Activated CD8-positive, alpha-beta T cell treated with anti-CD3 and anti-CD28 coated beads for 36 hours (primary cell): ENCODE measurements around the gene CEP131. TPM values are rescaled to one million over a fixed set of nuclear protein-coding genes. Genes with fewer than 3 reads are reported as not detected.

Experiments
- ATAC-seq: fragments of 200-7000 bp; cut with Tn5 transposase; one replicate; pipeline ENCODE4 v1.10.0; 2021; ENCODE audit warnings: mild to moderate bottlenecking, moderate library complexity
- CTCF ChIA-PET: fragments of 350-600 bp; sonication (Branson Sonifier 250); formaldehyde crosslinking; loops from one replicate; lab custom pipeline; 2021; ENCODE audit warnings: antibody characterized with exemption; lab: Charles Lee
- POLR2A ChIA-PET: fragments of 350-600 bp; sonication (Branson Sonifier 250); formaldehyde crosslinking; loops from one replicate; lab custom pipeline; 2021; ENCODE audit warnings: antibody characterized with exemption; lab: Charles Lee
- DNase-seq: peaks from one replicate; pipeline ENCODE4 v3.0.0-alpha.2; 2020
- H3K27ac Mint-ChIP-seq: one replicate; pipeline ENCODE4 v1.8.0; 2021; ENCODE audit warnings: mild to moderate bottlenecking, mixed read lengths
- H3K27me3 Mint-ChIP-seq: one replicate; pipeline ENCODE4 v1.8.0; 2021; ENCODE audit warnings: mixed read lengths
- H3K36me3 Mint-ChIP-seq: one replicate; pipeline ENCODE4 v1.8.0; 2021; ENCODE audit warnings: low read depth, mixed read lengths
- H3K4me1 Mint-ChIP-seq: one replicate; pipeline ENCODE4 v1.8.0; 2021; ENCODE audit warnings: low read depth, mixed read lengths
- H3K4me3 Mint-ChIP-seq: one replicate; pipeline ENCODE4 v1.8.0; 2021; ENCODE audit warnings: mild to moderate bottlenecking, moderate library complexity, mixed read lengths
- H3K9me3 Mint-ChIP-seq: one replicate; pipeline ENCODE4 v1.8.0; 2021; ENCODE audit warnings: mixed read lengths
- intact Hi-C: fragments of 100-400 bp; cut with micrococcal nuclease; formaldehyde crosslinking; loops from one replicate; pipeline ENCODE4 v1.10.0; 2022
- total RNA-seq, 2 experiments: library from RNA; stranded (reverse); gene quantifications; one replicate each; pipeline ENCODE4 v1.2.3, GENCODE V29; 2021
- TF ChIP-seq, protein P1 (sequence below): fragments of 200-600 bp; IDR thresholded peaks from one replicate; pipeline ENCODE4 v1.8.0; 2022; ENCODE audit warnings: antibody characterized with exemption, mild to moderate bottlenecking

Gene CEP131
- total RNA-seq, 2 experiments from 2014 or later = 7.9 to 10.9 TPM

DNA sequence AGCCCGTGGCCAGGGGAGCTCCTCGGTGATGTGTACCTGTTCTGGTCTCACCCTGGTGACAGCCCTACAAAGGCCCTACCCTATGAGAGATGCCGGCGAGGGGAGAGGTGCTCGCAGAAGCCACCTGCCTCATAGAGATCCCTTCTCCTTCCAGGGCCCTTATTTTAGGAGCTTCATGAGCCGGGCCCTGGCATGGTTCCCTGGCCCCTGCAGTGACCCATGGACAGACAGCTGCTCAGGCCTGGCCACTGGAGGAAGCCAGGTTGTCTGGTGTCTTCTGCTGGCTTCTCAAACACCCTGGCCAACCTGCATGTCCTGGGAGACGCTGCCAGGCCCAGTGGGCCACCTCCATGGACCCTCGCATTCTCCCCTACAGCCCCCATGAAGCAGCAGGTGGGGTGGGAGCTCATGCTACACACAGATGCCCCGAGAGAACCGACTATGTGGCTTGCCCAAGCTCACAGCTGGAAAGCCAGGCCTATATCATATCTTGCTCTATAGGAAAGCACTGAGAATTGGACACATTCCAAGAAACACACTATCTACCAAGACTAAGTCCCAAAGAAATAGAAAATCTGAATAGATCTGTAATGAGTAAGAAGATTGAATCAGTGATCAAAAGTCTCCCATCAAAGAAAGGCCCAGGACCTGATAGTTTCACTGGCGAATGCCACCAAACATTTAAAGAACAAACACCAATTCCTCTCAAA, 49.6 kb downstream of the CEP131 start:
- ATAC-seq (no peak), DNase-seq (no peak)
- Mint-ChIP-seq H3K27me3 (no peaks in the 10 kb centered on the region), H3K27ac (no peak overlapping the region), H3K9me3 (no peaks in the 10 kb centered on the region), H3K4me1 (no peaks in the 10 kb centered on the region), H3K36me3 (no peaks in the 10 kb centered on the region), H3K4me3 (no peak overlapping the region)
- TF ChIP-seq, protein P1, sequence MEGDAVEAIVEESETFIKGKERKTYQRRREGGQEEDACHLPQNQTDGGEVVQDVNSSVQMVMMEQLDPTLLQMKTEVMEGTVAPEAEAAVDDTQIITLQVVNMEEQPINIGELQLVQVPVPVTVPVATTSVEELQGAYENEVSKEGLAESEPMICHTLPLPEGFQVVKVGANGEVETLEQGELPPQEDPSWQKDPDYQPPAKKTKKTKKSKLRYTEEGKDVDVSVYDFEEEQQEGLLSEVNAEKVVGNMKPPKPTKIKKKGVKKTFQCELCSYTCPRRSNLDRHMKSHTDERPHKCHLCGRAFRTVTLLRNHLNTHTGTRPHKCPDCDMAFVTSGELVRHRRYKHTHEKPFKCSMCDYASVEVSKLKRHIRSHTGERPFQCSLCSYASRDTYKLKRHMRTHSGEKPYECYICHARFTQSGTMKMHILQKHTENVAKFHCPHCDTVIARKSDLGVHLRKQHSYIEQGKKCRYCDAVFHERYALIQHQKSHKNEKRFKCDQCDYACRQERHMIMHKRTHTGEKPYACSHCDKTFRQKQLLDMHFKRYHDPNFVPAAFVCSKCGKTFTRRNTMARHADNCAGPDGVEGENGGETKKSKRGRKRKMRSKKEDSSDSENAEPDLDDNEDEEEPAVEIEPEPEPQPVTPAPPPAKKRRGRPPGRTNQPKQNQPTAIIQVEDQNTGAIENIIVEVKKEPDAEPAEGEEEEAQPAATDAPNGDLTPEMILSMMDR = no peak
- ChIA-PET POLR2A (interaction anchor here (0.5 kb wide), 1 partner anchor 1281 kb away, joined by 4 read pairs; no protein-coding TSS in a partner anchor), CTCF (interaction anchor here (1.1 kb wide), 1 partner anchor 28 kb away, joined by 3 read pairs; no protein-coding TSS in a partner anchor)
- intact Hi-C loops = no loop called here

- Mint-ChIP-seq H3K4me3 (no peak overlapping the region), H3K9me3 (no peaks in the 10 kb centered on the region), H3K4me1 (no peaks in the 10 kb centered on the region), H3K27me3 (peaks cover 3% of the 10 kb centered on the region), H3K36me3 (no peaks in the 10 kb centered on the region), H3K27ac (no peak overlapping the region)
- TF ChIP-seq, protein P1 = no peak
- CTCF ChIA-PET = no interaction called here
- POLR2A ChIA-PET = interaction anchor here (0.7 kb wide), 1 partner anchor 10 kb away, joined by 3 read pairs; no protein-coding TSS in a partner anchor
- ATAC-seq = no peak
- no peak for DNase-seq
- intact Hi-C loops = no loop called here
Measured at GRCh38 chr17:81171941-81172340, 50.8 kb downstream of the CEP131 start.

DNA sequence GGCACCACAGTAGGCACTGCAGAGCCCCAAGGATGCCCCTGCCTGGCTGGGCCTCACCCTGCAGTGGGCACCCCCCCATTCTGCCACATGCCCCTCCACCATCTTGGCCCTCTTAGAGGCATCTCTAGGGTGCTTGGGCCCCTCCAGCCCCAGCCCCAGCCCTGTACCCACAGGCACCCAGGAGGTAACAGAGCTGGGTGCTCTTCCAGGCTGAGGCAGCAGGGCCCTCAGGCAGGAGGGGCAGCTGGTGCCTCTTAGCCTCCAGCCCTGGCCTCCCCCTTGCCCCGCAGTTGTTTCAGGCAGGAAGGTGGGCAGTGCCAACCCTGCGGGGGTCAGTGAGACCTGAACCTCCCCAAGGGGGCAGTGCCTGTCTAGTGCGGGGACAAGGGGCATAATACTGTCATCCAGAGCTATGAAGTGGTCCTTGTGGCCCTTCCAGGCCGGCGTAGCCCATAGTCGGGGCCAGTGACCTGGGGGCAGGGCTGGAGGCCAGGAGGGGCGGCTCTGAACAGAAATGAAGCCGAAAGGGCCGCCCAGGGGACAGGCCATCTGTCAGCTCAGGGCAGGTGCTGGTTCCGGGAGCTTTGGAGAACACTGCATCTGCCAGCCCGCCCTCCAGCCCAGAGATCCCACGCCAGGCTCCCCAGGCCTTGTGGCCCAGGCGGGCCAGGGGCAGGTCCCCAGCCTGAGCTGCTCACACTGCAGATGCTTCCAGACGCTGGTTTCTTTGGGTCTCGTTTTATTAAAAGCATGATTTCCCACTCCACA, 51.9 kb downstream of the CEP131 start:
- Mint-ChIP-seq H3K4me1 (no peaks in the 10 kb centered on the region), H3K4me3 (no peak overlapping the region), H3K27ac (no peak overlapping the region), H3K27me3 (peaks cover 3% of the 10 kb centered on the region), H3K36me3 (no peaks in the 10 kb centered on the region), H3K9me3 (no peaks in the 10 kb centered on the region)
- POLR2A ChIA-PET = no interaction called here
- intact Hi-C loops = no loop called here
- DNase-seq = no peak
- no peak for ATAC-seq
- TF ChIP-seq, protein P1 = no peak
- CTCF ChIA-PET = no interaction called here

DNA sequence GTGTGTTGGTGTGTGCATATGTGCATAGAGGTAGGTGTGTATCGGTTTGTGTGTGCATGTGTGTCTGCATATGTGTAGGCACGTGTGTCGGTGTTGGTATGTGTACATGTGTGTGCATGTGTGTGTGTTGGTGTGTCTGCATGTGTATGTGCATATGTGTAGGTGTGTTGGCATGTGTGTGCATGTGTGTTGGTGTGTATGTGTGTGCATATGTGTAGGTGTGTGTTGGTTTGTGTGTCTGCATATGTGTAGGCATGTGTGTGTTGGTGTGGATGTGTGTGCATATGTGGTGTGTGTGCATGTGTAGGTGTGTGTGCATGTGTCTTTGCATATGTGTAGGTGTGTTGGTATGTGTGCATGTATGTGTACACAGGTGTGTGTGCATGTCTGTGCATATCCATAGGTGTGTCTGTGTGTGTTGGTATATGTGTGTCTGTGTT, 52.9 kb downstream of the CEP131 start:
- H3K9me3 Mint-ChIP-seq = no peaks in the 10 kb centered on the region

More for the DNA sequence above, 52.9 kb downstream of the CEP131 start:
- no peak for DNase-seq
- TF ChIP-seq, protein P1 = no peak
- Mint-ChIP-seq H3K36me3 (no peaks in the 10 kb centered on the region), H3K27ac (no peak overlapping the region), H3K4me3 (no peak overlapping the region), H3K4me1 (no peaks in the 10 kb centered on the region), H3K27me3 (peaks cover 3% of the 10 kb centered on the region)
- intact Hi-C loops = no loop called here
- no peak for ATAC-seq
- ChIA-PET CTCF (no interaction called here), POLR2A (no interaction called here)
